ENCODE data around the gene TVP23C.

- TF ChIP-seq POLR2A (IDR thresholded peaks at IDR 0.05; ENCODE audit: low read length) (no peak), GATA1 (IDR thresholded peaks at IDR 0.05; ENCODE audit: low read depth, low read length) (no peak)
Measured at GRCh38 chr17:15494821-15495220, 68.5 kb downstream of the TVP23C start.

Data from erythroblast (primary cell).